Muscle of leg (tissue), 11 donors: Measurements from ENCODE around the gene USP32. TPM values are rescaled to one million over a fixed set of nuclear protein-coding genes. Genes with fewer than 3 reads are reported as not detected.
"Not testable (repeated sequence)": the region's sequence is repeated elsewhere in the genome, so short reads cannot be mapped to it uniquely, and the experiment has no call there.

Source experiments
- DNase-seq: peaks from one replicate; pipeline ENCODE4 v3.0.0; 2013
- H3K27ac ChIP-seq: one replicate; pipeline ENCODE4 v1.5.1; 2013; ENCODE audit warnings: mild to moderate bottlenecking, low read length, control low read depth
- H3K27me3 ChIP-seq: one replicate; pipeline ENCODE4 v1.6.1; 2013; ENCODE audit warnings: low read length; ENCODE audit not compliant: control insufficient read depth, insufficient read depth
- H3K36me3 ChIP-seq: one replicate; pipeline ENCODE4 v1.6.1; 2013; ENCODE audit warnings: low read length; ENCODE audit not compliant: control insufficient read depth, insufficient read depth
- H3K4me1 ChIP-seq: one replicate; pipeline ENCODE4 v1.6.1; 2013; ENCODE audit warnings: low read length; ENCODE audit not compliant: control insufficient read depth, insufficient read depth
- H3K4me3 ChIP-seq: one replicate; pipeline ENCODE4 v1.5.1; 2013; ENCODE audit warnings: low read length, control low read depth
- H3K9me3 ChIP-seq: replicated peaks from 2 replicates; pipeline ENCODE4 v1.6.1; 2013; ENCODE audit warnings: low read depth, low read length; ENCODE audit not compliant: control insufficient read depth
- WGBS: methylation state at CpG from one replicate; pipeline ENCODE4 v1.1.5; 2013; ENCODE audit warnings: missing lambda C conversion rate; ENCODE audit not compliant: insufficient coverage; 5-methylcytosine and 5-hydroxymethylcytosine counted together
- polyA plus RNA-seq, 8 donors: library from polyadenylated mRNA; unstranded; fragments of 120-200 nt; gene quantifications; one replicate each; pipeline versions ENCODE4 v1.2.1 to v1.2.3, GENCODE V29; 2013; ENCODE audit warnings: inconsistent platforms in 1 of 8, low replicate concordance in 1 of 8; ENCODE audit not compliant: insufficient read length in 8 of 8, insufficient read depth in 1 of 8
- total RNA-seq: library from RNA; stranded (reverse); fragments of 120-200 nt; gene quantifications from one replicate; pipeline ENCODE4 v1.2.4, GENCODE V29; 2013

The USP32 gene
- total and polyA plus RNA-seq, 9 donors = 16.7 to 26.9 (median 23.2) TPM

DNA sequence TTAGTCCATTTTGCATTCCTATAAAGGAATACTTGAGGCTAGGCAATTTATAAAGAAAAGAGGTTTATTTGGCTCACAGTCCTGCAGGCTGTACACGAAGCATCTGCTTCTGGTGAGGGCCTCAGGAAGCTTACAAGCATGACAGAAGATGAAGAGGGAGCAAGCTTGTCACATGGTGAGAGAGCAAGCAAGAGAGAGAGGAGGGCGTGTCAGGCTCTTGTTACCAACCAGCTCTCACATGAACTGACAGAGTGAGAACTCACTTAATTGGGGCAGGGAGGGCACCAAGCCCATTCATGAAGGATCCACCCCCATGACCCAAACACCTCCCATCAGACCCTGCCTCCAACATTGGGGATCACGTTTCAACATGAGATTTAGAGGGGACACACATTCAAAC lies 31.9 kb upstream of the USP32 start:
- WGBS = no CpG with 5 or more reads among the region's 3 CpGs
- Histone ChIP-seq H3K4me3 (no peak overlapping the region), H3K9me3 (no peaks in the 10 kb centered on the region), H3K4me1 (peaks cover 8% of the 10 kb centered on the region), H3K27me3 (no peaks in the 10 kb centered on the region), H3K27ac (no peak overlapping the region), H3K36me3 (no peaks in the 10 kb centered on the region)
- no peak for DNase-seq

DNA sequence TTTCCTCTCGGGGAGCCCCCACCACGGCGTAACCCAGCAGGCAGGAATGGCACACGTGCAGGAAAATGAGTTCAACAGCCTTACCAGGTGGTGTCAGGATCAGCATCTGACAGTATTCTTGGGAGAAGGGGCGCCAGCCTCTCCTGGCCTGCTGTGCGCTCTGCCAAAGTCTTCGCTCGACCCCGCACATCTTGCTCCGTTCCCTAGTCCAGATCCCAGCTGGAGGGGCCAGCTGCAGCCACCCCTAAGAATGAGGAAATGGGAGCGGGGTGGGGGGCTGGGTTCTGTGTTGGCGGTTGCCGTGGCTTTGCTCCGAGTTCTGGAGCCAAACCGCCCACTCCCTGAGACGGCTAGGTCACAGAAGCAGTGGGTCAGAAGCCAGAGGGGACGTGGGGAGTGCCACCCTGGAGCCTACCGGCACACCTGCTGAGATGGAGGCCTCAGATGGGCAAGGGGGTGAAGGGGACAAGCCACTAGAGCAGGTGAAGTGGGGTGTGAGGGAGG lies 30.3 kb upstream of the USP32 start, which contains the start of gene CHCT1:
CHCT1 (plus strand) TSS at position 328 of the 504 bp plus-strand sequence; CDS start at position 432, 104 bp downstream.
- DNase-seq = peak; percentile 22

DNA sequence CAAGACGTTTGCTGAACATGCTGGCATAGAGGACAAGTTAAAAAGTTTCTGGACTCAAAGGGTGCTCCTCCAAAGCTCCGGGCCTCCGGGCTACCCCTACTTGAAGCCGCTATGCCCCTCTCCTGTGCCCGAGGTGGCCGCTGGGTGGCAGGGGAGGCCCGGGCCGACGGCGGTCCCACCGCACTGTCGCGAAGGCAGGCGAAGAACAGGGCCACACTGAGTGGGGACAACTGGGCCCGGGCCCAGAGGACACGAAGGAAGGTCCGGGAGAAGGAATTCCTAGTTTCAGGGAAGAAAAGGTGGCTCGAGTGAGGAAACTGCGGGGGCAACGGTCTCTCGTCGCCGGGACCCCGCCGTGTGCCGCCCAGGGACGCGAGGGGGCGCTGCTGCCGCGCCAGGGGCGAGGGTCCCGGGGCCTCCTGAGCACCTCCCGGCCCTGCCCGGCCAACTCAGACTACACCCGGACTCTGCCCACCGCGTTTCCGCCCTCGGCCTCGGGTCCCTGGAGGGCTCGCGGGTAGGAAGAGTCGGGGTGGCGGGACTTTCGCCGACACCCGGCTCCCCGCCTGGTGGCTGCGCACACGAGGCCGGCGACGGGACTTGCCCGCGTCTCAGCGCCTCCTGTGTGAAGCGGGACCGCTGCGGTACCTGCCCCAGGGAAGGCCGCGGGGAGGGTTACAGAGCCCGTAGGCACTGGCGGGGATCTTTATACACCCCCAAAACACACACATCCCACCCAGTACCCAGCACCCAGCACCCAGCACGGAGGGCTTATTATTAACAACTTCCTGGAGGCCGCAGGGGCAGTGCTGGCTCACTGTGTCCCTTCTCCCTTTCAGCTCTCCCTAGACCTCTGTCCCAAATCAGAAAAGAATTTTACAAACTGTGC lies 29.6 kb upstream of the USP32 start:
- H3K4me1 ChIP-seq = peaks cover 8% of the 10 kb centered on the region
- under 1% methylated on average over 62 of the region's 66 CpGs for WGBS
- peak overlapping the region; percentile 13 for H3K27ac ChIP-seq
- peak overlapping the region; percentile 63 for H3K4me3 ChIP-seq
- peak; percentile 73 for DNase-seq
- H3K27me3 ChIP-seq = no peaks in the 10 kb centered on the region
- no peaks in the 10 kb centered on the region for H3K36me3 ChIP-seq
- H3K9me3 ChIP-seq = no peaks in the 10 kb centered on the region

More for the DNA sequence above, 30.3 kb upstream of the USP32 start, which contains the start of gene CHCT1:
- Histone ChIP-seq H3K27me3 (no peaks in the 10 kb centered on the region), H3K27ac (peak within 1 kb of the TSS; percentile 13), H3K36me3 (no peaks in the 10 kb centered on the region), H3K9me3 (no peaks in the 10 kb centered on the region), H3K4me1 (peaks cover 8% of the 10 kb centered on the region), H3K4me3 (peak within 1 kb of the TSS; percentile 63)
- WGBS = 27% methylated on average over 18 of the region's 18 CpGs

DNA sequence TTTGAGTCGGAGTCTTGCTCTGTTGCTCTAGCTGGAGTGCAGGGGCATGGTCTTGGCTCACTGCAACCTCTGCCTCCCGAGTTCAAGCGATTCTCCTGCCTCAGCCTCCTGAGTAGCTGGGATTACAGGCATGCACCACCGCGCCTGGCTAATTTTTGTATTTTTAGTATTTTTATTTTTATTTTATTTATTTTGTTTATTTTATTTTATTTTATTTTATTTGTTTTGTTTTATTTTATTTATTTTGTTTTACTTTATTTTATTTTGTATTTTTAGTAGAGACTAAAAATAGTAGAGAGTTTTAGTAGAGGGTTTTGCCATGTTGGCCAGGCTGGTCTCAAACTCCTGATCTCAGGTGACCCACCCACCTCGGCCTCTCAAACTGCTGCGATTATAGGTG lies 27.9 kb upstream of the USP32 start:
- no CpG with 5 or more reads among the region's 7 CpGs for WGBS
- not testable (repeated sequence) for H3K9me3 ChIP-seq, H3K4me3 ChIP-seq, H3K27ac ChIP-seq, H3K4me1 ChIP-seq, H3K27me3 ChIP-seq, H3K36me3 ChIP-seq, DNase-seq

DNA sequence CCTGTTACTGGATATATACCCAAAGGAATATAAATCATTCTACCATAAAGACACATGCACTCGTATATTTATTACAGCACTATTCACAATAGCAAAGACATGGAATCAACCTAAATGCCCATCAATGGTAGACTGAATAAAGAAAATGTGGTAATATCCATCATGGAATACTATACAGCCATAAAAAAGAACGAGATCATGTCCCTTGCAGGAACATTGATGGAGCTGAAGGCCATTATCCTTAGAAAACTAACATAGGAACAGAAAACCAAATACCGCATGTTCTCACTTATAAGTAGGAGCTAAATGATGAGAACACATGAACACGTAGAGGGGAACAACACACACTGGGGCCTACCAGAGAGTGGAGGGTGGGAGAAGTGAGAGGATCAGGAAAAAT lies 27.1 kb upstream of the USP32 start:
- not testable (repeated sequence) for H3K9me3 ChIP-seq, DNase-seq, H3K4me3 ChIP-seq, H3K27me3 ChIP-seq, H3K36me3 ChIP-seq, H3K4me1 ChIP-seq, H3K27ac ChIP-seq
- 100% methylated on average over 1 of the region's 4 CpGs for WGBS

DNA sequence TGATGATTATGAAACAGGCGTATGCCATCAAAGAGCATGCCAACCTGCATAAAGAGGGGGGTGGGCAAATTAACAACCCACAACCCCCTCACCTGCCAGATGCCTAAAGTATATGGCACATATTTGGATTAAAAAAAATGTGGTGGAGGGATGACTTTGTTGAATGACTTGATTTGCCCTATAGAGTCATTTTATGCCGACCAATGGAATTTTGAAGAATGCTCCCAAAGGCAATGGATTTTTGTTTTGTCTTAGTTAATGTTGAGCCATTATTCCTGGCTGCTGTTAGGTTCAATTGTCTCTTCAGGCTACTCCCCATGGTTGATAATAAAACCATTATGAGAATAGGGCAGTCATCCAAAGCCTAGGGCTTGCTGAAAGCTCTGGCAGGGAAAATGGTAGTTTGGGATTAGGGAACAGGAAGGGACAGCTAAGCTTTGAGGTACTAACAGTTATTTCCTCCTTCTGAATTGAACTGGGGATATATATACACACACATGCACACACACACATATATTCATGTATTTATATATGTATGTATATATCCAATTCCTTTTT lies 24.5 kb upstream of the USP32 start:
- WGBS = no CpG with 5 or more reads among the region's 2 CpGs
- Histone ChIP-seq H3K27ac (no peak overlapping the region), H3K36me3 (no peaks in the 10 kb centered on the region), H3K4me1 (no peaks in the 10 kb centered on the region), H3K27me3 (no peaks in the 10 kb centered on the region), H3K4me3 (no peak overlapping the region), H3K9me3 (no peaks in the 10 kb centered on the region)
- DNase-seq = peak; percentile 51

DNA sequence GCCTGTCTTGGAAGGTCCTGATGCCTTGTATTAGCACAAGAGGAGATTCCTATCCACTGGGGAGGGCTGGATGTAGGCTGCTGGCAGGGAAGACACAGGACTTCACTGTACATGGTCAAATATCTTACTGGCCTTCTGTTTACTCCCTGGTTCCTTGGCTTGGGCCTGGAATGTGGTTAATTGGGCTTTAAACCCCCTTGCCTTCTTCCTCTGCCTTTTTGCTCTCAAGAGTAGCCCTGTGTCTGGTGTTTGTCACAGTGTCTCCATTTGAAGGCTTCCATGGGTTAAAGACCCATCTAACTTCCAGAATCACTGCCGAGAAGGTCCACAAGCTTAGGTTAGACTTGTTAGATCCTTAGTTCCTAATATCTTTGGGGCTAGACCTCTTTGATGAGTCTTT lies 23.2 kb upstream of the USP32 start:
- H3K36me3 ChIP-seq = no peaks in the 10 kb centered on the region
- DNase-seq = no peak
- H3K4me1 ChIP-seq = no peaks in the 10 kb centered on the region
- WGBS = no CpG with 5 or more reads among the region's 1 CpG
- no peaks in the 10 kb centered on the region for H3K9me3 ChIP-seq
- H3K4me3 ChIP-seq = no peak overlapping the region
- no peaks in the 10 kb centered on the region for H3K27me3 ChIP-seq
- no peak overlapping the region for H3K27ac ChIP-seq

DNA sequence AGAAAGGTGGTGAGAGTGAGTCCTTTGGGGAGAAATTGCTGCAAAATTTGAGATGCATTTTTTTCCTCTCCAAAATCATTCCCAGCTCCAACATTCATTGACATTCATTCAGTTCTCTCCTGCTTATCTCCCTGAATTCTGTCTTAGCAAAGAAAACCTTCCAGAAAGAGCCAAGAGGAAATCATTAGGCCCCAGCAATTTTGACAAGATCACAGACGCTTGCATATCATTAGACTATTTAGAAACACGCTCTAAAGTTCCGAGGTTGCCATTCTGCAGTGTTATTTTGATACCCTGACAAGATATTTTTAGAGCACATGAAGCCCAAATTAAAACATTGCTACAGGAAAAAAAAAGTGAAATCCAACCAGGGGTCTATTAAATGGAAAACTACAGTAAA lies 20.8 kb upstream of the USP32 start:
- Histone ChIP-seq H3K4me1 (no peaks in the 10 kb centered on the region), H3K27ac (no peak overlapping the region), H3K27me3 (no peaks in the 10 kb centered on the region), H3K36me3 (no peaks in the 10 kb centered on the region), H3K9me3 (no peaks in the 10 kb centered on the region), H3K4me3 (no peak overlapping the region)
- no CpG with 5 or more reads among the region's 3 CpGs for WGBS
- DNase-seq = no peak

DNA sequence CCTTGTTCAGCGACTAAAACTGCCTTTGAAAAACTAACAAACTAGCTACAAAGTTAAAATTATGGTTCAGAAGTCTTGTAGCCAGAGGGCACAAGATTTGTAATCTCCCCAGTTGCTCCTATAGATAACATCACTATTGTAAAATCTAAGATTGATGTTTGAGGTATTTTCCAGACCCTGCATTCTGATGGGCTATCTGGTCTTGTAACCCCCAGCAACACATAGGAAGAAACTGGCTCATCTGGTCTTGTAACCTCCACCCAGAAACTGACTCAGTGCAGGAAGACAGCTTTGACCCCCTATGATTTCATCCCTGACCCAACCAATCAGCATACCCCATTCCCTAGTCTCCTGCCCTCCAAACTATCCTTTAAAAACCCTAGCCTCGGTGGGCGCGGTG lies 18.1 kb upstream of the USP32 start:
- WGBS = 93% methylated on average over 3 of the region's 4 CpGs
- no peaks in the 10 kb centered on the region for H3K27me3 ChIP-seq

DNA sequence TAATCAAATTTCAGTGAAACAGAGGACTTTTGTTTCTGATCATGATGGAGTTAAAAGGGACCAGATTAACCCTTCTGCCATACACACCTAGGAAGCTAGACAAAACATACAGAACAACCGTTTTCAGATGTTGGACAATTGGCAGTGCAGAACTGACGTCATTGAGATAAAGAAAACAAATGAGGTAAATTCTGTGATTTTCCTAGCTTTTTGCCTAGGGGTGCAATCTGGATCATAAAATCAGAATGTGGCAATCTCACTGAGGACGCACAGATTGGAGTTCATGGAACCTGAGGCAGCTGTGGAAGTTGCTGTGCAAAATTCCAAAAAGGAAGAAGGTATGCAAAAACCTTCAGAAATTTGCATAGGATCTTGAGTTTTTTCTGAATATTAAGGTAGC lies 15.0 kb upstream of the USP32 start:
- no peak overlapping the region for H3K4me3 ChIP-seq
- H3K9me3 ChIP-seq = no peaks in the 10 kb centered on the region
- no peak for DNase-seq
- WGBS = 81% methylated on average over 2 of the region's 3 CpGs
- no peaks in the 10 kb centered on the region for H3K27me3 ChIP-seq
- H3K36me3 ChIP-seq = no peaks in the 10 kb centered on the region
- peaks cover 3% of the 10 kb centered on the region for H3K4me1 ChIP-seq
- no peak overlapping the region for H3K27ac ChIP-seq

More for the DNA sequence above, 18.1 kb upstream of the USP32 start:
- Histone ChIP-seq H3K4me3 (no peak overlapping the region), H3K4me1 (no peaks in the 10 kb centered on the region), H3K27ac (no peak overlapping the region), H3K9me3 (no peaks in the 10 kb centered on the region), H3K36me3 (no peaks in the 10 kb centered on the region)
- no peak for DNase-seq
